Measurements from ENCODE around the gene YIPF1.
"Not testable (repeated sequence)": the region's sequence is repeated elsewhere in the genome, so short reads cannot be mapped to it uniquely, and the experiment has no call there.

YIPF1 gene

DNA sequence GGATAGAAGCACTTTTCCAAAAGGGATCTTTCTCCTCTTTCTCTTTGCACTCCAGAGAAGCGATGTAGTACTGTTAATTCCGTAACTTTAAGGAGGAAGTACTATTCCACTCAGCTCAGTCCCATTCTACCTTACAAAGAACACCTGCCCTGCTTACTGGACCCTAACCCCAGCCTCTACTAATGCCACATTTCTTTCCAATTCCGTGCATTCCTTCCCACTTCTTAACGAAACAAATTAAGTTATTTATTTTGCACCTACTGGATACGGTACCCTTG, 52.0 kb downstream of the YIPF1 start:
- Histone ChIP-seq H3K36me3 (ENCODE audit: control insufficient read depth in 1 of 2, insufficient read depth in 2 of 2, low read length in 2 of 2) (no peaks in the 10 kb centered on the region), H3K9me3 (ENCODE audit: control insufficient read depth in 1 of 2, low read length in 2 of 2) (peaks cover 0 to 2% of the 10 kb centered on the region in 2 donors), H3K27ac (ENCODE audit: low read length) (peak overlapping the region; percentile 92), H3K4me1 (ENCODE audit: control insufficient read depth in 1 of 2, insufficient read depth in 2 of 2, low read length in 2 of 2) (no peaks in the 10 kb centered on the region), H3K4me3 (ENCODE audit: low read depth in 1 of 2, low read length in 2 of 2) (peak overlapping the region; percentile 88 to 99), H3K27me3 (ENCODE audit: low read depth, low read length) (no peaks in the 10 kb centered on the region)

DNA sequence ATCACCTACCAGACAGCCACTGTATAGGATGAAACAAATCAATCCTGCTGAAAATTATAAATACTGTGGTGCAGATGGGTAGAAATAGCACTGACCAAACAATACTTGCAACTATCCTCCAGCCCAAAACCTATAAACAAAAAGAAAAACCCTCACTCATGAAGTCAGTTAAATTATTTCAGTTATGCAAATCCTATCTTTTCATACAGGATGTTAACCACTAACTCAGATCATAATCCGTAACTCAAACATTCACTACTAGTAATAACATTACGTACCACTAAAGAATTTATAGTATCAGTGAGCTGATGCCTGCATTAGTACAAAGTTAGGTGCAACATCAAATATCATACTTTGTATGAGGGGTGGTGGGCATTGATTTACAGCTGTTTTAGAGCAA, 54.1 kb downstream of the YIPF1 start:
- no peak overlapping the region for H3K4me3 ChIP-seq (ENCODE audit: low read depth in 1 of 2, low read length in 2 of 2)
- no peak overlapping the region for H3K27ac ChIP-seq (ENCODE audit: low read length)
- no peaks in the 10 kb centered on the region for H3K9me3 ChIP-seq (ENCODE audit: control insufficient read depth in 1 of 2, low read length in 2 of 2)
- H3K27me3 ChIP-seq (ENCODE audit: low read depth, low read length), result no peaks in the 10 kb centered on the region
- no peaks in the 10 kb centered on the region for H3K36me3 ChIP-seq (ENCODE audit: control insufficient read depth in 1 of 2, insufficient read depth in 2 of 2, low read length in 2 of 2)
- no peaks in the 10 kb centered on the region for H3K4me1 ChIP-seq (ENCODE audit: control insufficient read depth in 1 of 2, insufficient read depth in 2 of 2, low read length in 2 of 2)

DNA sequence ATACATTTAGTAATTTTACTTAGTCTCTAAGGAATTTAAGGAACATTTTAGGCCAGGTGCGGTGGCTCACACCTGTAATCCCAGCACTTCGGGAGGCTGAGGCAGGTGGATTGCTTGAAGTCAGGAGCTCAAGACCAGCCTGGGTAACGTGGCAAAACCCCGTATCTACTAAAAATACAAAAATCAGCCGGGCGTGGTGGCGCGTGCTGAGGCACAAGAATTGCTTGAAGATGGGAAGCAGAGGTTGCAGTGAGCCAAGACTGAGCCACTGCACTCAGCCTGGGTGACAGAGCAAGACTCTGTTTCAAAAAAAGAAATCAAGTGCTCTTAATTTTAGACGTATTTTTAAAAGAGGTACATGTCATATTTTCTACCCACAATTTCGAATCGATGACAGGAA, 54.8 kb downstream of the YIPF1 start:
- Histone ChIP-seq H3K36me3 (ENCODE audit: control insufficient read depth in 1 of 2, insufficient read depth in 2 of 2, low read length in 2 of 2) (no peaks in the 10 kb centered on the region), H3K27ac (ENCODE audit: low read length) (no peak overlapping the region), H3K27me3 (ENCODE audit: low read depth, low read length) (no peaks in the 10 kb centered on the region), H3K4me3 (ENCODE audit: low read depth in 1 of 2, low read length in 2 of 2) (no peak overlapping the region), H3K9me3 (ENCODE audit: control insufficient read depth in 1 of 2, low read length in 2 of 2) (no peaks in the 10 kb centered on the region), H3K4me1 (ENCODE audit: control insufficient read depth in 1 of 2, insufficient read depth in 2 of 2, low read length in 2 of 2) (no peaks in the 10 kb centered on the region)

DNA sequence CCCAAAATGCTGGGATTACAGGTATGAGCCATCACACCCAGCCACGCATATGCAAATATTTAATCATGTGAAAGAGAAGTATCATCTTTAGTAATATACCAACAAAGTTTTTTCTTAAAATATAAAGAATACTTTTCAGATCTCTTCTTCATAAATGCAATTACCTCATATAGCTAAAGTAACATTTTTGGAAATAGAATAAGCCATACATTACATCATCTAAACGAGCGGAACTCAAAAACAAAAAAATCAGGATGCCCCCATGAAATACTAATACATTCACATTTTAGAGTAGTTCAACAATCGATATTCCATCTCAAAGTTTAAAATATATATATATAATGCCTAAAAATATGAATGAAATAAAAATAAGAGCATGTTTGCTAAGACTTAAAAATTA, 56.2 kb downstream of the YIPF1 start:
- Histone ChIP-seq H3K9me3 (ENCODE audit: control insufficient read depth in 1 of 2, low read length in 2 of 2) (no peaks in the 10 kb centered on the region), H3K27ac (ENCODE audit: low read length) (no peak overlapping the region), H3K4me3 (ENCODE audit: low read depth in 1 of 2, low read length in 2 of 2) (no peak overlapping the region), H3K4me1 (ENCODE audit: control insufficient read depth in 1 of 2, insufficient read depth in 2 of 2, low read length in 2 of 2) (no peaks in the 10 kb centered on the region), H3K36me3 (ENCODE audit: control insufficient read depth in 1 of 2, insufficient read depth in 2 of 2, low read length in 2 of 2) (no peaks in the 10 kb centered on the region), H3K27me3 (ENCODE audit: low read depth, low read length) (no peaks in the 10 kb centered on the region)

DNA sequence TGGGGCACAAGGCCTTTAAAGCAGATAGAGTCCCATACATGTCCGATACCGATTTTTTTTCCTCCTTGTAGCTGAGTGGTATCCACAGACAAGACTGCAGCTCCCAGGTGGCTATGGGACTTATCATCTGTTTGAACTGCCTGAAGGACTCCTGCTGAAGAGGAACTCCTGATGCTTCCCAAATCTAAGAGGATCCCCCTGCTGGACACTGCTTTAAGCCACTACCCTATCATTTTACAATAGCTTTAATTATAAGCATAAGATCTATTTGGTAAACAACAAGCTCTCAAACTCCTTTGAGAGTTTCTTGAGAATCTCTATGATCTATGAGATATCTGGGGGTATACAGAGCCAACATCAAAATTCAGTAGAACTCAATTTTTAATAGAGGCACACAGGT, 63.2 kb downstream of the YIPF1 start:
- no peaks in the 10 kb centered on the region for H3K4me1 ChIP-seq (ENCODE audit: control insufficient read depth in 1 of 2, insufficient read depth in 2 of 2, low read length in 2 of 2)
- H3K4me3 ChIP-seq (ENCODE audit: low read depth in 1 of 2, low read length in 2 of 2), result no peak overlapping the region
- no peaks in the 10 kb centered on the region for H3K9me3 ChIP-seq (ENCODE audit: control insufficient read depth in 1 of 2, low read length in 2 of 2)
- no peak overlapping the region for H3K27ac ChIP-seq (ENCODE audit: low read length)
- H3K27me3 ChIP-seq (ENCODE audit: low read depth, low read length), result no peaks in the 10 kb centered on the region
- H3K36me3 ChIP-seq (ENCODE audit: control insufficient read depth in 1 of 2, insufficient read depth in 2 of 2, low read length in 2 of 2), result peaks cover 20 to 21% of the 10 kb centered on the region in 2 donors

DNA sequence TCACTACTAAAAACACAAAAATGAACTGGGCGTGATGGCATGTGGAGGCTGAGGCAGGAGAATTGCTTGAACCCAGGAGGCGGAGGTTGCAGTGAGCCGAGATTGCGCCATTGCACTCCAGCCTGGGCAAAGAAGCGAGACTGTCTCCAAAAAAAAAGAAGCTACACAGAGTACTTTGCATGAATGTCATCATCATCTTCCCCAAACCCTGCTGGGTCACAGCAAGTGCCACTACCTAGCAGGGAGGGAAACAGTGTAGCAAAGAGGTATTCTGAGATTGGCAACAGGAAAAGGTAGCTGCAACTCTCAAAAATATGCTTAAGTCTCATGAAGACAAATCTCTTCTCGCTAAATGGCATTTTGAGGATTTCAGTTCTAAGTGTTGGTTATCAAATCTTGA, 64.3 kb downstream of the YIPF1 start:
- Histone ChIP-seq H3K9me3 (ENCODE audit: control insufficient read depth in 1 of 2, low read length in 2 of 2) (no peaks in the 10 kb centered on the region), H3K4me1 (ENCODE audit: control insufficient read depth in 1 of 2, insufficient read depth in 2 of 2, low read length in 2 of 2) (no peaks in the 10 kb centered on the region), H3K4me3 (ENCODE audit: low read depth in 1 of 2, low read length in 2 of 2) (no peak overlapping the region), H3K27me3 (ENCODE audit: low read depth, low read length) (no peaks in the 10 kb centered on the region), H3K27ac (ENCODE audit: low read length) (no peak overlapping the region), H3K36me3 (ENCODE audit: control insufficient read depth in 1 of 2, insufficient read depth in 2 of 2, low read length in 2 of 2) (peaks cover 20 to 21% of the 10 kb centered on the region in 2 donors)

DNA sequence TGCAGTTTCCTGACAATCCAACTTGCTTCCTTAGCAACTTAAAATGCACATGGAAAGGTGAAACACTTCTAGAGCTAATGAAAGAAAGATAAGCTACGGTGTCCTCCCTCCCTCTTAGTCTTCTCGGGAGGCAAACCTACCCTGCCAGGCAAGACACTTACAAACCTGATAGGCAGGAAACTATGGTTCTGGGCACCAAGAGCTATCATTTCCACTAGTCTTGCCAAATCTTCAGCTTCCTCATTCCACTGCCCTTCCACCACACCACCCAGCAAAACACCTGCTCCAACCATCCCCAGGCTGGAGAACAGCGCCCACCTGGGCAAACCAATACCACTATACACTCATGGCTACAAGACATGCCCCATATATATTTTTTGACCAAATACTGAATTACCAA, 66.7 kb downstream of the YIPF1 start:
- peaks cover 20 to 21% of the 10 kb centered on the region in 2 donors for H3K36me3 ChIP-seq (ENCODE audit: control insufficient read depth in 1 of 2, insufficient read depth in 2 of 2, low read length in 2 of 2)
- no peak overlapping the region for H3K27ac ChIP-seq (ENCODE audit: low read length)
- H3K27me3 ChIP-seq (ENCODE audit: low read depth, low read length), result no peaks in the 10 kb centered on the region
- no peaks in the 10 kb centered on the region for H3K9me3 ChIP-seq (ENCODE audit: control insufficient read depth in 1 of 2, low read length in 2 of 2)
- H3K4me3 ChIP-seq (ENCODE audit: low read depth in 1 of 2, low read length in 2 of 2), result no peak overlapping the region
- no peaks in the 10 kb centered on the region for H3K4me1 ChIP-seq (ENCODE audit: control insufficient read depth in 1 of 2, insufficient read depth in 2 of 2, low read length in 2 of 2)

DNA sequence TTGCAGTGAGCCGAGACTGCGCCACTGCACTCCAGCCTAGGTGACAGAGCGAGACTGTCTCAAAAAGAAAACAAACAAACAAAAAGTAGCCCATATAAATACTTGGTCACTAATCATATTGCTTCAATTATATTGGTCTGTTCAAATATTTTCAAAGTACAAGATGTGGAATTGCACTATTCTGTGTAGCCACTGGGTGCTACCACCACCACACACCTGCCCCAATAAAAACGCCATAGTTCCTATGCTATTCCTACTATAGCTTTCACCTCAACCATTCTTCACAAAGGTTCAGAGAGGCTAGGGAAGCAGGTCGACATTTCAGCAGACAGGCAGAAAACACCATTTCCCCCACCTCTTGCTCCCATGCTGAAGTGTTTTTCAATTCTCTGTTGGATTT, 68.2 kb downstream of the YIPF1 start:
- no peak overlapping the region for H3K27ac ChIP-seq (ENCODE audit: low read length)
- peaks cover 16 to 18% of the 10 kb centered on the region in 2 donors for H3K36me3 ChIP-seq (ENCODE audit: control insufficient read depth in 1 of 2, insufficient read depth in 2 of 2, low read length in 2 of 2)
- H3K9me3 ChIP-seq (ENCODE audit: control insufficient read depth in 1 of 2, low read length in 2 of 2), result no peaks in the 10 kb centered on the region
- H3K27me3 ChIP-seq (ENCODE audit: low read depth, low read length), result no peaks in the 10 kb centered on the region
- no peaks in the 10 kb centered on the region for H3K4me1 ChIP-seq (ENCODE audit: control insufficient read depth in 1 of 2, insufficient read depth in 2 of 2, low read length in 2 of 2)
- no peak overlapping the region for H3K4me3 ChIP-seq (ENCODE audit: low read depth in 1 of 2, low read length in 2 of 2)

DNA sequence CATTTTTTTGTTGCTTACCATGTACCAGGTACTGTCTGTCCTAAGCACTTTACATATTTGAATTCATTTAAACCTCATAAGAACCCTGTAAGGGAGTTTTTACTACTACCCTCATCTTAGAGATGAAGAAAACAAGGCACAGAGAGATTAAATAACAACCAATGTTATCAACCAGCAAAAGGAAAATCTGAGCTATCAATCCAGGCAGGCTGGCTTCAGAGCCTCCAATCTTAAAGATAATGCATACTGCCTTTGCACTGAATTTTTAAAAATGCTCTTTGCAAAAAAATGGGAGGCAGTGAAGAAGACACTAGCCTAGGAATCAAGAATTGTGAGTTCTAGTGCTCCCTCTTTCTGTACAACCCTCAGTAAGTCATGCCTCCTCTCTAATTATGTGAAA, 70.2 kb downstream of the YIPF1 start:
- Histone ChIP-seq H3K9me3 (ENCODE audit: control insufficient read depth in 1 of 2, low read length in 2 of 2) (no peaks in the 10 kb centered on the region), H3K36me3 (ENCODE audit: control insufficient read depth in 1 of 2, insufficient read depth in 2 of 2, low read length in 2 of 2) (peaks cover 3% of the 10 kb centered on the region in 2 donors), H3K4me1 (ENCODE audit: control insufficient read depth in 1 of 2, insufficient read depth in 2 of 2, low read length in 2 of 2) (no peaks in the 10 kb centered on the region), H3K27me3 (ENCODE audit: low read depth, low read length) (no peaks in the 10 kb centered on the region), H3K4me3 (ENCODE audit: low read depth in 1 of 2, low read length in 2 of 2) (no peak overlapping the region), H3K27ac (ENCODE audit: low read length) (no peak overlapping the region)

DNA sequence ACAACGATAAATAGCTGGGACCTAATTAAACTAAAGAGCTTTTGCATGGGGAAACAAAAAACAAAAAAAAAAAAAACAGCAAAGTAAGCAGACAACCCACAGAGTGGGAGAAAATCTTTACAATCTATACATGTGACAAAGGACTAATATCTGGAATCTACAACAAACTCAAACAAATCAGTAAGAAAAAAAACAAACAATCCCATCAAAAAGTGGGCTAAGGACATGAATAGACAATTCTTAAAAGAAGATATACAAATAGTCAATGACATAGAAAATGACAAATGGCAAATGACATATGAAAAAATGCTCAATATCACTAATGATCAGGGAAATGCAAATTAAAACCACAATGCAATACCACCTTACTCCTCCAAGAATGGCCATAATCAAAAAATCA, 73.0 kb downstream of the YIPF1 start:
- not testable (repeated sequence) for H3K9me3 ChIP-seq (ENCODE audit: control insufficient read depth in 1 of 2, low read length in 2 of 2); H3K27ac ChIP-seq (ENCODE audit: low read length); H3K27me3 ChIP-seq (ENCODE audit: low read depth, low read length); H3K36me3 ChIP-seq (ENCODE audit: control insufficient read depth in 1 of 2, insufficient read depth in 2 of 2, low read length in 2 of 2); H3K4me3 ChIP-seq (ENCODE audit: low read depth in 1 of 2, low read length in 2 of 2); H3K4me1 ChIP-seq (ENCODE audit: control insufficient read depth in 1 of 2, insufficient read depth in 2 of 2, low read length in 2 of 2)

DNA sequence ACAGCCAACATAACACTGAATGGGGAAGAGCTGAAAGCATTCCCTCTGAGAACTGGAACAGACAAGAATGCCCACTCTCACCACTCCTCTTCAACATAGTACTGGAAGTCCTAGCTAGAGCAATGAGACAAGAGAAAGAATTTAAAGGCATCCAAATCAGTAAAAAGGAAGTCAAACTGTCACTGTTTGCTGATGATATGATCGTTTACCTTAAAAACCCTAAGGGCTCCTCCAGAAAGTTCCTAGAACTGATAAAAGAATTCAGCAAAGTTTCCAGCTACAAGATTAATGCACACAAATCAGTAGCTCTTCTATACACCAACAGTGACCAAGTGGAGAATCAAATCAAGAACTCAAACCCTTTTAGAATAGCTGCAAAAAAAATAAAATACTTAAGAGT, 74.1 kb downstream of the YIPF1 start:
- H3K27me3 ChIP-seq (ENCODE audit: low read depth, low read length); H3K36me3 ChIP-seq (ENCODE audit: control insufficient read depth in 1 of 2, insufficient read depth in 2 of 2, low read length in 2 of 2); H3K4me3 ChIP-seq (ENCODE audit: low read depth in 1 of 2, low read length in 2 of 2); H3K4me1 ChIP-seq (ENCODE audit: control insufficient read depth in 1 of 2, insufficient read depth in 2 of 2, low read length in 2 of 2); H3K9me3 ChIP-seq (ENCODE audit: control insufficient read depth in 1 of 2, low read length in 2 of 2); H3K27ac ChIP-seq (ENCODE audit: low read length): not testable (repeated sequence)

DNA sequence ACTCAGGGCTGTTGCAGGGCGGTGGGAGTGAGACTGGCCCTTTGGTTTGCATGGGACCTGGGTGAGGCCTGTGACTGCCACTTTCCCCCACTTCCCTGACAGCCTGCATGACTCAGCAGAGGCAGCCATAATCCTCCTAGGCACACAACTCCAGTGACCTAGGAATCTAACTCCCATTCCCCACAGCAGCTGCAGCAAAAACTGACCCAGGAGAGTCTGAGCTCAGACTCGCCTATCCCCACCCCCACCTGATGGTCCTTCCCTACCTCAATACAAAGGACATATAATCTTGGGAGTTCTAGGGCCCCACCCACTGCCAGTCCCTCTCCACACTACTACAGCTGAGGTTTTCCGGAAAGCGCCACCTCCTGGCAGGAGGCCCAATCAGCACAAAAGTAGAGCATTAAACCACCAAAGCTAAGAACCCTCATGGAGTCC, 78.2 kb downstream of the YIPF1 start:
- H3K27me3 ChIP-seq (ENCODE audit: low read depth, low read length), result no peaks in the 10 kb centered on the region
- H3K27ac ChIP-seq (ENCODE audit: low read length), result no peak overlapping the region
- H3K4me1 ChIP-seq (ENCODE audit: control insufficient read depth in 1 of 2, insufficient read depth in 2 of 2, low read length in 2 of 2), result no peaks in the 10 kb centered on the region
- H3K4me3 ChIP-seq (ENCODE audit: low read depth in 1 of 2, low read length in 2 of 2), result no peak overlapping the region
- H3K36me3 ChIP-seq (ENCODE audit: control insufficient read depth in 1 of 2, insufficient read depth in 2 of 2, low read length in 2 of 2), result peaks cover 7 to 11% of the 10 kb centered on the region in 2 donors
- no peaks in the 10 kb centered on the region for H3K9me3 ChIP-seq (ENCODE audit: control insufficient read depth in 1 of 2, low read length in 2 of 2)
